Thyroid gland (tissue), 4 donors: ENCODE data around the gene ZNF621. TPM values are rescaled to one million over a fixed set of nuclear protein-coding genes. Genes with fewer than 3 reads are reported as not detected.
A peak's percentile ranks its signal among the peaks of the same experiment; 100 is the strongest.

Source experiments
- DNase-seq, 2 donors: peaks; one replicate each; pipeline ENCODE4 v3.0.0-alpha.2; 2019
- H3K27ac ChIP-seq, 3 donors: fragments of 200-600 bp; sonication (generic); 1 replicate in 2 of 3; 2 replicates in 1 of 3; pipeline ENCODE4 v1.5.1; 2016 to 2019; ENCODE audit warnings: mild to moderate bottlenecking in 1 of 3, moderate library complexity in 1 of 3
- H3K27me3 ChIP-seq: fragments of 200-600 bp; sonication (generic); one replicate; pipeline ENCODE4 v1.5.1; 2019
- H3K36me3 ChIP-seq, 2 donors: fragments of 200-600 bp; sonication (generic); one replicate each; pipeline ENCODE4 v1.5.1; 2016 to 2019
- H3K4me1 ChIP-seq, 2 donors: fragments of 200-600 bp; sonication (generic); one replicate each; pipeline ENCODE4 v1.5.1; 2017 to 2019
- H3K4me3 ChIP-seq, 3 donors: fragments of 200-600 bp; sonication (generic); replicated peaks in 1 of 3; 1 replicate in 2 of 3; 2 replicates in 1 of 3; pipeline ENCODE4 v1.5.1; 2016; ENCODE audit warnings: mild to moderate bottlenecking in 1 of 3
- H3K9me3 ChIP-seq: fragments of 200-600 bp; sonication (generic); one replicate; pipeline ENCODE4 v1.5.1; 2017
- POLR2A ChIP-seq, 2 donors: fragments of 450-650 bp; IDR thresholded peaks; one replicate each; pipeline ENCODE4 v1.6.1; 2017; ENCODE audit warnings: antibody characterized with exemption in 2 of 2, mild to moderate bottlenecking in 2 of 2, moderate library complexity in 1 of 2
- WGBS, 2 donors: methylation state at CpG; one replicate each; pipeline ENCODE4 v1.1.5; 2017; 5-methylcytosine and 5-hydroxymethylcytosine counted together
- intact Hi-C: fragments of 100-400 bp; cut with DNase I; formaldehyde crosslinking; loops from one replicate; pipeline ENCODE4 v1.15.1; 2023
- total RNA-seq, 4 donors: library from RNA; depleted of rRNA; stranded (reverse); fragments of >200 nt; gene quantifications; one replicate each; pipeline ENCODE4 v1.2.3, GENCODE V29; 2016
- TF ChIP-seq, protein P1 (sequence below), 6 experiments: fragments of 200-600 bp in 3 of 6; fragments of 450-650 bp in 3 of 6; sonication (generic) in 3 of 6; IDR thresholded peaks; one replicate each; pipeline ENCODE4 v1.5.1; 2016 to 2019; ENCODE audit warnings: antibody characterized with exemption in 6 of 6, mild to moderate bottlenecking in 2 of 6, inconsistent platforms in 1 of 6, moderate library complexity in 1 of 6

ZNF621 gene
- total RNA-seq, 4 donors from 2014 or later, result 15.8 to 28.1 (median 23.4) TPM

- Histone ChIP-seq H3K27me3 (no peaks in the 10 kb centered on the region), H3K27ac (peak overlapping the region; percentile 17 to 67 (median 60)), H3K9me3 (no peaks in the 10 kb centered on the region), H3K4me3 (no peak overlapping the region), H3K4me1 (peaks cover 23 to 27% of the 10 kb centered on the region in 2 donors), H3K36me3 (no peaks in the 10 kb centered on the region)
- intact Hi-C loops, result loop anchor here (5.0 to 10.0 kb wide), 3 partner anchors 391 to 1299 kb away; no protein-coding TSS in a partner anchor
- TF ChIP-seq, protein P1, sequence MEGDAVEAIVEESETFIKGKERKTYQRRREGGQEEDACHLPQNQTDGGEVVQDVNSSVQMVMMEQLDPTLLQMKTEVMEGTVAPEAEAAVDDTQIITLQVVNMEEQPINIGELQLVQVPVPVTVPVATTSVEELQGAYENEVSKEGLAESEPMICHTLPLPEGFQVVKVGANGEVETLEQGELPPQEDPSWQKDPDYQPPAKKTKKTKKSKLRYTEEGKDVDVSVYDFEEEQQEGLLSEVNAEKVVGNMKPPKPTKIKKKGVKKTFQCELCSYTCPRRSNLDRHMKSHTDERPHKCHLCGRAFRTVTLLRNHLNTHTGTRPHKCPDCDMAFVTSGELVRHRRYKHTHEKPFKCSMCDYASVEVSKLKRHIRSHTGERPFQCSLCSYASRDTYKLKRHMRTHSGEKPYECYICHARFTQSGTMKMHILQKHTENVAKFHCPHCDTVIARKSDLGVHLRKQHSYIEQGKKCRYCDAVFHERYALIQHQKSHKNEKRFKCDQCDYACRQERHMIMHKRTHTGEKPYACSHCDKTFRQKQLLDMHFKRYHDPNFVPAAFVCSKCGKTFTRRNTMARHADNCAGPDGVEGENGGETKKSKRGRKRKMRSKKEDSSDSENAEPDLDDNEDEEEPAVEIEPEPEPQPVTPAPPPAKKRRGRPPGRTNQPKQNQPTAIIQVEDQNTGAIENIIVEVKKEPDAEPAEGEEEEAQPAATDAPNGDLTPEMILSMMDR (IDR thresholded peaks at IDR 0.05), result peak in 1 of 6 experiments; percentile 2
- TF ChIP-seq POLR2A (IDR thresholded peaks at IDR 0.05), result no peak
- 29 to 46% methylated on average over 4 to 7 of the region's 7 CpGs for WGBS, 2 donors
- DNase-seq, result peak; percentile 98 to 99
Measured at GRCh38 chr3:40583691-40584090, 58.9 kb downstream of the ZNF621 start.

GRCh38 chr3:40584625-40585189, 59.9 kb downstream of the ZNF621 start:
- no peaks in the 10 kb centered on the region for H3K36me3 ChIP-seq
- intact Hi-C loops, result loop anchor here (5.0 to 10.0 kb wide), 3 partner anchors 390 to 1298 kb away; no protein-coding TSS in a partner anchor
- H3K27me3 ChIP-seq, result no peaks in the 10 kb centered on the region
- 24 to 27% methylated on average over 9 to 15 of the region's 15 CpGs for WGBS, 2 donors
- TF ChIP-seq POLR2A (IDR thresholded peaks at IDR 0.05), result no peak
- TF ChIP-seq, protein P1 (IDR thresholded peaks at IDR 0.05), result peak; percentile 61 to 93 (median 89)
- H3K4me3 ChIP-seq, result no peak overlapping the region
- peak overlapping the region in 2 of 3 donors; percentile 60 to 67 for H3K27ac ChIP-seq
- H3K9me3 ChIP-seq, result no peaks in the 10 kb centered on the region
- peaks cover 23 to 27% of the 10 kb centered on the region in 2 donors for H3K4me1 ChIP-seq
- peak; percentile 86 to 91 for DNase-seq

DNA sequence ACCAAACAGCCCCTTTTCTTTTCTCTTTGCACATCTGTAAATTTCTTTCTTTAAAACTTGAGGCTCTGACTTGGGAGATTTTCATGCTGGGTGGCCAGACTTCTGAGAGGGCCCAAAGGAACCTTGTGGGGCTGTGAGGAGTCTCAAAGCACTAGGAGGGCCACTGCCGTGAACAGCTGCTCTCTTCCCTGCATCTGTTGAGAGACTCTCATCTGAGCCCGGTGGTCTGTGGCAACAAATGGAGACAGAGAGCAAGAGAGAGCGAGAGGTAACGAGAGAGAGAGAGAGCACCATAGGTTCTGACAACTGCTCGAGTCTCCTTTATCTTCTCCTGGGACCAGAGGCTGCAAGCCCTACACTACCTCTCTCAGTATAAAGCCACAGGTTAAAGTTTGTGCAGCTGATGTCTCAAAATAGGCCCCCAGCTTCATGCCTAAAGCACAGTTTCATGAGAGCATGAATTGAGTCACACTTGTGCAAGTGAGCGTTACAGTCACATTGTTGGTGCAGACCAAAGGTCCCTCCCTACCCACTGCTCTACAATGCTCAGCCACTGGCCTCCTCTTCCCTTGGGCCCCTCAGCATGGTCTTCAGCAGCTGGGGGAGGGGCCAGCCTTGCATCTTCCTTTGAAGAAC, 60.7 kb downstream of the ZNF621 start:
- Histone ChIP-seq H3K27me3 (no peaks in the 10 kb centered on the region), H3K4me3 (no peak overlapping the region), H3K4me1 (peaks cover 23 to 27% of the 10 kb centered on the region in 2 donors), H3K27ac (peak overlapping the region in 1 of 3 donors; percentile 67), H3K9me3 (no peaks in the 10 kb centered on the region), H3K36me3 (no peaks in the 10 kb centered on the region)
- TF ChIP-seq, protein P1 (IDR thresholded peaks at IDR 0.05), result no peak
- no peak for TF ChIP-seq POLR2A (IDR thresholded peaks at IDR 0.05)
- no peak for DNase-seq
- 86 to 89% methylated on average over 6 of the region's 6 CpGs for WGBS, 2 donors
- intact Hi-C loops, result loop anchor here (10.0 kb wide), 2 partner anchors 389 to 619 kb away; no protein-coding TSS in a partner anchor

- peaks cover 23 to 27% of the 10 kb centered on the region in 2 donors for H3K4me1 ChIP-seq
- TF ChIP-seq, protein P1 (IDR thresholded peaks at IDR 0.05), result no peak
- TF ChIP-seq POLR2A (IDR thresholded peaks at IDR 0.05), result no peak
- intact Hi-C loops, result loop anchor here (10.0 kb wide), 2 partner anchors 388 to 618 kb away; no protein-coding TSS in a partner anchor
- no peak overlapping the region for H3K4me3 ChIP-seq
- no peak for DNase-seq
- H3K27ac ChIP-seq, result no peak overlapping the region
- WGBS, 2 donors, result 100% methylated on average over 1 of the region's 1 CpG
- no peaks in the 10 kb centered on the region for H3K27me3 ChIP-seq
- H3K9me3 ChIP-seq, result no peaks in the 10 kb centered on the region
- H3K36me3 ChIP-seq, result no peaks in the 10 kb centered on the region
Measured at GRCh38 chr3:40586901-40587300, 62.1 kb downstream of the ZNF621 start.

GRCh38 chr3:40588406-40588805, 63.6 kb downstream of the ZNF621 start:
- no peaks in the 10 kb centered on the region for H3K9me3 ChIP-seq
- intact Hi-C loops, result loop anchor here (10.0 kb wide), 2 partner anchors 386 to 616 kb away; no protein-coding TSS in a partner anchor
- 93% methylated on average over 5 of the region's 5 CpGs for WGBS, 2 donors

More at GRCh38 chr3:40588406-40588805, 63.6 kb downstream of the ZNF621 start:
- DNase-seq, result no peak
- Histone ChIP-seq H3K27ac (no peak overlapping the region), H3K27me3 (no peaks in the 10 kb centered on the region), H3K4me1 (peaks cover 12 to 24% of the 10 kb centered on the region in 2 donors), H3K36me3 (no peaks in the 10 kb centered on the region), H3K4me3 (no peak overlapping the region)
- TF ChIP-seq POLR2A (IDR thresholded peaks at IDR 0.05), result no peak
- TF ChIP-seq, protein P1 (IDR thresholded peaks at IDR 0.05), result no peak
